Loucy (cell line): ENCODE data around the gene TINCR.

Source experiments
- H2AFZ ChIP-seq: fragments of 200-600 bp; sonication (generic); 2 replicates; pipeline ENCODE4 v1.6.0; 2016; ENCODE audit warnings: antibody characterized with exemption, mild to moderate bottlenecking, low read length, moderate library complexity
- H3F3A ChIP-seq: fragments of 200-600 bp; 2 replicates; pipeline ENCODE4 v1.6.0; 2016; ENCODE audit warnings: antibody characterized with exemption, low read depth, mild to moderate bottlenecking
- H3K27me3 ChIP-seq: fragments of 200-600 bp; sonication (generic); 2 replicates; pipeline ENCODE4 v1.6.1; 2014; ENCODE audit warnings: low read length, mild to moderate bottlenecking; ENCODE audit not compliant: insufficient read depth, poor library complexity, severe bottlenecking
- H3K36me3 ChIP-seq: fragments of 200-600 bp; sonication (generic); 2 replicates; pipeline ENCODE4 v1.6.1; 2016; ENCODE audit warnings: low read length; ENCODE audit not compliant: insufficient read depth
- H3K4me1 ChIP-seq: fragments of 200-600 bp; sonication (generic); 2 replicates; pipeline ENCODE4 v1.5.1; 2014; ENCODE audit warnings: low read length, mild to moderate bottlenecking; ENCODE audit not compliant: insufficient read depth, poor library complexity, severe bottlenecking
- H3K4me2 ChIP-seq: fragments of 200-600 bp; sonication (generic); 2 replicates; pipeline ENCODE4 v1.6.0; 2014; ENCODE audit warnings: antibody characterized with exemption, low read length, low read depth, mild to moderate bottlenecking; ENCODE audit not compliant: poor library complexity, severe bottlenecking
- H3K4me3 ChIP-seq: fragments of 200-600 bp; sonication (generic); 2 replicates; pipeline ENCODE4 v1.5.1; 2014; ENCODE audit warnings: low read length, mild to moderate bottlenecking, mixed read lengths; ENCODE audit not compliant: poor library complexity, severe bottlenecking
- H3K79me2 ChIP-seq: fragments of 200-600 bp; sonication (generic); 2 replicates; pipeline ENCODE4 v1.6.1; 2014; ENCODE audit warnings: low read length; ENCODE audit not compliant: insufficient read depth
- H3K9ac ChIP-seq: fragments of 200-600 bp; sonication (generic); 2 replicates; pipeline ENCODE4 v1.6.0; 2014; ENCODE audit warnings: mild to moderate bottlenecking, low read depth, low read length, moderate library complexity; ENCODE audit not compliant: poor library complexity, severe bottlenecking
- H3K9me2 ChIP-seq: fragments of 200-600 bp; sonication (generic); replicated peaks from 2 replicates; pipeline ENCODE4 v1.6.1; 2016; ENCODE audit warnings: low read depth, low read length, mixed read lengths
- H3K9me3 ChIP-seq: fragments of 200-600 bp; sonication (generic); 2 replicates; pipeline ENCODE4 v1.6.1; 2014; ENCODE audit warnings: mild to moderate bottlenecking, antibody characterized with exemption, low read length, low read depth; ENCODE audit not compliant: insufficient read depth
- H4K20me1 ChIP-seq: fragments of 200-600 bp; sonication (generic); 2 replicates; pipeline ENCODE4 v1.6.0; 2014; ENCODE audit warnings: antibody characterized with exemption, low read length, mild to moderate bottlenecking; ENCODE audit not compliant: insufficient read depth, poor library complexity, severe bottlenecking
- CTCF ChIP-seq: fragments of 200-600 bp; sonication (generic); conservative IDR thresholded peaks from 2 replicates; pipeline ENCODE4 v1.5.1; 2014; ENCODE audit warnings: mild to moderate bottlenecking, antibody characterized with exemption, low read length
- EZH2phosphoT487 ChIP-seq: fragments of 200-600 bp; IDR thresholded peaks from 2 replicates; pipeline ENCODE4 v1.6.1; 2018; ENCODE audit warnings: antibody characterized with exemption, mild to moderate bottlenecking, moderate library complexity, borderline replicate concordance

Gene TINCR

GRCh38 chr19:5595129-5595528 lies 27.4 kb upstream of the TINCR start:
- H3K4me2 ChIP-seq, result no peak overlapping the region
- no peak overlapping the region for H3K4me3 ChIP-seq
- H3K79me2 ChIP-seq, result no peaks in the 10 kb centered on the region; the same call in 1 of the 2 replicates
- no peaks in the 10 kb centered on the region for H3K4me1 ChIP-seq
- H3F3A ChIP-seq, result no peaks in the 10 kb centered on the region
- H4K20me1 ChIP-seq, result peaks cover 4% of the 10 kb centered on the region
- H3K27me3 ChIP-seq, result no peaks in the 10 kb centered on the region
- H3K9me2 ChIP-seq, result no peaks in the 10 kb centered on the region
- no peak overlapping the region for H3K9ac ChIP-seq
- no peak overlapping the region for H2AFZ ChIP-seq
- no peaks in the 10 kb centered on the region for H3K9me3 ChIP-seq
- TF ChIP-seq CTCF (no peak), EZH2phosphoT487 (no peak)
- H3K36me3 ChIP-seq, result peaks cover 99% of the 10 kb centered on the region; the same call in 1 of the 2 replicates

GRCh38 chr19:5594521-5594950 lies 26.8 kb upstream of the TINCR start:
- peaks cover 4% of the 10 kb centered on the region for H4K20me1 ChIP-seq
- H3K9me2 ChIP-seq, result no peaks in the 10 kb centered on the region
- no peaks in the 10 kb centered on the region for H3F3A ChIP-seq
- H3K4me1 ChIP-seq, result no peaks in the 10 kb centered on the region
- no peak overlapping the region for H2AFZ ChIP-seq
- H3K4me3 ChIP-seq, result no peak overlapping the region
- H3K9me3 ChIP-seq, result no peaks in the 10 kb centered on the region
- H3K9ac ChIP-seq, result no peak overlapping the region
- H3K4me2 ChIP-seq, result no peak overlapping the region
- H3K27me3 ChIP-seq, result no peaks in the 10 kb centered on the region
- no peaks in the 10 kb centered on the region for H3K79me2 ChIP-seq
- TF ChIP-seq CTCF, result no peak
- no peak for TF ChIP-seq EZH2phosphoT487
- H3K36me3 ChIP-seq, result peaks cover 99% of the 10 kb centered on the region; the same call in 1 of the 2 replicates

- Histone ChIP-seq H3K9me3 (no peaks in the 10 kb centered on the region), H3K4me1 (no peaks in the 10 kb centered on the region), H3K4me3 (no peak overlapping the region), H3F3A (no peaks in the 10 kb centered on the region), H4K20me1 (peaks cover 4% of the 10 kb centered on the region), H3K27me3 (no peaks in the 10 kb centered on the region), H3K36me3 (peaks cover 99% of the 10 kb centered on the region; the same call in 1 of the 2 replicates), H2AFZ (no peak overlapping the region), H3K9me2 (no peaks in the 10 kb centered on the region), H3K4me2 (no peak overlapping the region), H3K9ac (no peak overlapping the region), H3K79me2 (no peaks in the 10 kb centered on the region; the same call in 1 of the 2 replicates)
- TF ChIP-seq EZH2phosphoT487 (no peak), CTCF (no peak)
Observed at GRCh38 chr19:5593343-5594255, 25.8 kb upstream of the TINCR start.
